ENCODE data around the gene MAGI2. TPM values are rescaled to one million over a fixed set of nuclear protein-coding genes. Genes with fewer than 3 reads are reported as not detected.
"Not testable (repeated sequence)": the region's sequence is repeated elsewhere in the genome, so short reads cannot be mapped to it uniquely, and the experiment has no call there.

The MAGI2 gene
- polyA plus RNA-seq, 4 donors: 8.3 to 40.6 (median 33.9) TPM

DNA sequence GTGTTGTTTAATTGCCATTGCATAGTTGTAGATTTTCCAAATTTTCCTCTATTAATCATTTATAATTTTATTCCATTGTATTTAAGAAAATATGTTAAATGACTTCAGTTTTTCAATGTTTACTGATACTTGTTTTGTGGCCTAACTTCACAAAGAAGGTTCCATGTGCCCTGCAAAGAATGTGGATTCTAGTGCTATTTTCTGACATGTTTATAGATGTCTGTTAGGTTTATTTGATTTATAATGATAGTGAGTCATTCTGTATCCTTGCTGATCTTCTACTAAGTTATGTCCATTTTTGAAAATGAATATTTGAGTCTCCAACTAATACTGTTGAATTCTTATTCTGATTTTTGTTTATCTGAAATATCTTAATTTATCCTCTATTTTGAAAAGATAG lies 369.0 kb downstream of the MAGI2 start:
- DNase-seq (ENCODE audit: low read depth in 4 of 4, low spot score in 3 of 4): no peak

DNA sequence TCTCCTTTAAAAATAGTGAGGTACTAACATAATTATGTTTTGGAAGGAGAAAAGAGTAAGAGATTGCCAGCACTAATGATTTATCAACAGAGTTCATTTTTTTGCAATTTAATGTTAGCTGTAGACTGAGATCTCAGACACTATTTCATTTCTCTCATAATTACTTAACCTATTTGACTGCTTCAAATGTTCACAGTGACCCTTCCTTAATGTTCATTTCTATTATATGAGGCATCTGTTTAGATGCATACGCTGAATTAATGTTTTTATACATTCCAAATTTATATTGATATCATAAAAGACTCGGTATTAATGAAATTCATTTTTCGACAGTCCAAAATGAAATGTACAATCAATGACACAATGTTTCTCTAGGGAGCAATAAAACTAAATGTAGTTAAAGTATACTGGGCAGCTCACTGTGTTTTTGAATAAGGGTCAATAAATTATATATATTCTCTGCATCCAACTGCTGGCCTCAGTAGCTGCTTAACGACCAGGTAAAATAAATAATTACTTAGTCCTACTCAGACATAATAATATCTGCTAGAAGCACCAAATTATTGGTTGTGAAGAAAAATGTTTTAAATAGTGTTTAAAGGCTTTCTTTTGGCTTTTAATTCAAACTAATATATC lies 373.4 kb downstream of the MAGI2 start:
- DNase-seq (ENCODE audit: low read depth in 4 of 4, low spot score in 3 of 4): no peak

DNA sequence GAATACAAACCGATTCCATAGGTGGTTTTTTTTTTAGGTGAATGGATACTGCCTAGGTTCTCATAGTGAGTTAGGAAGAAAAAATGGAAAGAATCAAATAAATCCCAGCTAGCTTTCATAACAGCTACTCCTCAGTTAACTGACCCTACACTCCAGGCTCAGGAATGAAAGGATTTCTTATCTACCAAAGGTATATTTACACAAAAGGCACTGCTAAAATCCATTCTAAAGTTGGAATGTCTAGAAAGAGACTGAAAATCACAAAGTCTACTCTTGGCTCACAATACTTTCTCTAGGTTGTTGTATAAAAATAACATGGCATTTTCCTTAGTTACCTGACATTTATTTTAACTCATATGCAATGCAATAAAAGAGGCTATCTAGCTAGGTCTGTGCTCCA lies 375.2 kb downstream of the MAGI2 start:
- no peak for DNase-seq (ENCODE audit: low read depth in 4 of 4, low spot score in 3 of 4)

DNA sequence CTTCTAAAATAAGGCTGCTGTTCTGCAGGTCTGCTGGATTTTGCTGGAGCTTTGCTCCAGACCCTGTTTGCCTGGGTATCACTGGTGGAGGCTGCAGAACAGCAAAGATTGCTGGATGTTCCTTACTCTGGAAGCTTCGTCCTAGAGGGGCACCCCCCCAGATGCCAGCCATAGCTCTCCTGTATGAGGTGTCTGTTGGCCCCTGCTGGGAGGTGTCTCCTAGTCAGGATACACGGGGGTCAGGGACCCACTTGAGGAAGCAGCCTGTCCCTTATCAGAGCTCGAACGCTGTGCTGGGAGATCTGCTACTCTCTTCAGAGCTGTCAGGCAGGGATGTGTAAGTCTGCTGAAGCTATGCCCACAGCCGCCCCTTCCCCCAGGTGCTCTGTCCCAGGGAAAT lies 382.3 kb downstream of the MAGI2 start:
- not testable (repeated sequence) for DNase-seq (ENCODE audit: low read depth in 4 of 4, low spot score in 3 of 4)

DNA sequence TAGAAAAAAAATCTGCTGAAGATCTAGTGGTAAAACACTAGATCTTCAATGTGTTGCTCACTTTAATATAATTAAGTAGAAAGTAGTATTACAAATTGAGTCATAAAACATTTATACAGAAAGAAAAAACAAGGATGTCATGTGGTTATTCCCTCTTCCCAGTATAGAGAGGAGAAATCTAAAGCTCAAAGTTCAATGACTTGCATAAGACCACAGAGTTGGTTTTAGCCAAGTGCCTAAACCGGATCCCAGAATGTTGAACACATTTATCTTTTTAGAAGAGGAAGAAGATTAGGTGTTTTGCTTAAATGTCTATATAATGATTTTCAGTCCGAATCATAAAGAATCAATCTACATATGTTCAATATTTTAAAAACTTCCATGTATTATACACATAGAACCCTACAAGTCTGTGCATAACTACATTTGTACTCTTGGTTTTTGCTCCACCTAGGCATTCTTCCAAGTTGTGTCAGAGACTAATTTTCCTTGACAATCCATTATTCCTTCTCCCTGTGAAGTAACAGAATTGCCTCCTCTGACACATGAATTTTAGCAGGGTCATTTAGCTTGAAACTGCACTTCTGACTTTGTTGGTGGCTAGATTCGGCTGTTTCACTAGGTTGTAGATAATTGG lies 389.2 kb downstream of the MAGI2 start:
- DNase-seq (ENCODE audit: low read depth in 4 of 4, low spot score in 3 of 4): no peak

DNA sequence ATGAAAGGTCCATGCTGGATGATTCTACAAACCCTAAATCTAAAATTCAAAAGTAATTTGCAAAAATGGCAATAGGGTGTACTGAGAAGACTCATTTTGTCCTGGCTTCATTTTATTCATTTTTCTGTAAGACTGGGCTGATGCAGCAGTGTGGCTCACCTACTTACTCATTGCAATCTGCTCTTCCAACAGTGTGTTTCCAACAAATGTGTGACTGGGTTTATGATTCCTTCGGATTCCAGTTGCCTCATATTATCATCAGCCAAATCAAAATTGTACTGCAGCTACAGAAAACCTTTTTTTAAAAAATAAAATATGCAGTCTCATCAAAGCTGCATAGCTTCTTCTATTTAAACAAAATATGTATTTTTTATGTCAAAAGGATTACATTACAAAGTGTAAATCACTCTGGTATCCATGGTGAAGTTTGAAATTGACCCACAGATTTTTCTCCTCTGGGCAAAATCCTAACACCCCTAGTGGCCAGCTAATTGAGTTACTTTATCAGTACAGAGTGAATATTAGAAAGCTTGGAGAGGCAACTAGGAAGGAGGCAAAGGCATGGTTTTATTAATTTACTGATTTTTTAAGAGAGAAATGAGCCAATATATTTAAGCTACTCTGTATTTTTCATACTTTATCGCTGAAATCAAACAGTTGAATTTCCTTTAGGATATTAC lies 390.3 kb downstream of the MAGI2 start:
- no peak for DNase-seq (ENCODE audit: low read depth in 4 of 4, low spot score in 3 of 4)

DNA sequence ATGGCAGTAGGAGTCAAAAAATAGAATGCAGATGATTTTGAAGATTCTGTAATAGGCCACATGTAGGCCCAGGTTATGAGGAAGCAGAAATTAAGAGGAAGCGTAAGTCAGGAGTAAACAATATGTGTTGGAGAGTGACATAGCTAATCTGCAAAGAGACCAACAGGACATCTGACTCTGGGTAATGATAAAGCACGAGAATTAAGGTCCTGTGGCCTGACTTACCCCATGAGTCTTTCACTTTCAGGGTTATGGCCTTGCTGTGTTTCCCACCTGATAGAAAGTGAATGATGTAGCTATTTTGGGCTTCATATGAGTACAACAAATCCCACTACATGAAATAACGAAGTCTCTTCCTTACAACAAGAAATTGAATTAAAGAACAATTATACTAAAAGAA lies 393.0 kb downstream of the MAGI2 start:
- no peak for DNase-seq (ENCODE audit: low read depth in 4 of 4, low spot score in 3 of 4)

DNA sequence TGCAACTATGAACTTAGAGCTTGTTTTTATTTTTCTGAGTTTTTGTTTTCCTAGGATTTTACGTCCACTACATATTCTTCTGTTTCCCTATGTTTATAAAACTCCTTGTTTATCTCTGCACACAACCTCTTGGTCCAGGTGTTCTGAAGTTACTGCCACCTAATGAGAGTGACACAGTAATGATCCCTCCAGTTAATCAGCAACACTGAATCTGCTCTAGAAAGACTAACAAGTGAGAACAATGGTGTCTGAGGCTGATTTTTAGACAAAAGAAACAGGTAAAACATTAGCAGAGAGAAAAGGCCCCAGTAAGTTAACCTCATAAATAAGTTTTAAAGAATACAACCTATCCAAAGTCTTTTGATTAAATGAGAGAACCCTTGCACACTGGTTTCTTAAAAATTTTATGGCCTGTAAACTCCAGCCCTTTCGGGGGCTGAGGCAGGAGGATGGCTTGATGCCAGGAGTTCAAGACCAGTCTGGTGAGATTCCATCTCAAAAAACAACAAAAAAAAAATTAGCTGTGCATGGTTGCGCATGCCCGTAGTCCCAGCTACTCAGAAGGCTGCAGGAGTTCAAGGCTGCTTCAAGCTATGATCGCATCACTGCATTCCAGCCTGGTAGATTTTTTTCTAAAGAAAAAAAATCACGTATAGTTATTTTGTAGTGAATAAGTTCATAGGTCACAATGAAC lies 397.6 kb downstream of the MAGI2 start:
- DNase-seq (ENCODE audit: low read depth in 4 of 4, low spot score in 3 of 4): peak; percentile 41 to 62 (median 50)

DNA sequence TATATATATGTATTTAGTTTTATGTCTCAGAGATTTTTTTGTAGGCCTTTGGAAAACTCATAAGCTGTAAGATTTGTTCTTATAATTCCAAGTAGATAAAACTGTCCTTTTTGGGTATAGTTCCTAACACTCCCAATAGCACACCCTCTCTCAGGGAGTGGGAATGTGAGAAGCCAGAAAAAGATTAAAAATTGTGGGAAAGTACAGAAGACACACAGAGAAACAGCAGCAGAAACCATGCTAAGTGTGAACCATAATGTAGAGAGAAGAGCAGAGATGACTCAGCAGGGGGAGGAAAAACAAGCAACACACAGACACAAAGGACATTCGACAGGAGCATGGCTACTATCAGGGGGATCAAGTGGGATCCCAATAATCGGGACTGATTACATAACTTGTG lies 401.6 kb downstream of the MAGI2 start:
- no peak for DNase-seq (ENCODE audit: low read depth in 4 of 4, low spot score in 3 of 4)

DNA sequence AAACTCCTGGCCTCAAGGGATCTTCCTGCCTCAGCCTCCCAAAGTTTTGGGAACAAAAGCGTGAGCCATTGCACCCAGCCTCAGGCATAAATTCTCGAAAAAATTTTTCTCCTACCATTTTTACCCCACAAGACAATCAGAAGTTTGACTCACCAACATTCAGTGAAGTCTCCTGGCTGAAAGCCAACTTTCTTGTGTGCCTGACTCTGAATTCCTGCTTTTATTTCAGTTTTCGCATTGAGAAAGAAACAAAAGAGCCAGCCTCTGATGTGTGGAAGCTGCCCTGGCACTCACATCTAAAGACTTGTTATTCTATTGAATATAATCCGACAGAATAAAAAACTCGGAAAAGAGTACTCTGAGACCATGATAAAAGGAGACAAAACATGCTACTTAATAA lies 402.9 kb downstream of the MAGI2 start:
- no peak for DNase-seq (ENCODE audit: low read depth in 4 of 4, low spot score in 3 of 4)

DNA sequence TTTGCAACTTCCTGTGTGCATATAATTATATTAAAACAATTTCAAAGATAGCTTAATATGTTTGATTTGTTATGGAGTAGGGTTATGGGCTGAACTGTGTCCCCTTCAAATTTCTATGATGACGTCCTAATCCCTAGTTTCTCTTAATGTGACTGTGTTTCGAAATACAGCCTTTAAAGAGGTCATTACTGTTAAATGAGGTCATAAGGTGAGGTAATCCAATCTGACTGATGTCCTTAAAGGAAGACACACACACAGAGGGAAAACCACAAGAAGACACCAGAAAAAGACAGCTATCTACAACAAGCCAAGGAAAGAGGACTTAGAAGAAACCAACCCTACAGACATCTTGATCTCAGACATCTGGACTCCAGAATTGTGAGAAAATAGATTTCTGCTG lies 407.4 kb downstream of the MAGI2 start:
- DNase-seq (ENCODE audit: low read depth in 4 of 4, low spot score in 3 of 4): no peak

DNA sequence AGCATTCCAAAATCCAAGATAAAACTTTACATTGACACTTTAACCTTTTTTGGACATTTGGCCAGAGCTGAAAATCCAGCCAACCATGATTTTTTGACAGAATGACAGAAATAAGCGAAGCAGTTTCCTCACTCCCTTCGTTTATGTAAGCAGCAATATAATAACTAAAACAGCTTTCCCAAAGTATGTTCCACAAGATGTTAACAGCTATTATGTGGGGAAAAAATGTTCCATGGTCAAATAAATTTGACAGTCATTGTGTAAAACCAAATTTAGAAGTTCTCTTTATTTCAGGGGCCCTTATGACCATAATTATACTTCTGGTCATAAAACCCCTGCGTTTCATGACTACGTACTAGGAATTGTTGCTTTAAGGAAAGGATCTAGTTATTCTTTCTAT lies 416.5 kb downstream of the MAGI2 start:
- no peak for DNase-seq (ENCODE audit: low read depth in 4 of 4, low spot score in 3 of 4)

DNA sequence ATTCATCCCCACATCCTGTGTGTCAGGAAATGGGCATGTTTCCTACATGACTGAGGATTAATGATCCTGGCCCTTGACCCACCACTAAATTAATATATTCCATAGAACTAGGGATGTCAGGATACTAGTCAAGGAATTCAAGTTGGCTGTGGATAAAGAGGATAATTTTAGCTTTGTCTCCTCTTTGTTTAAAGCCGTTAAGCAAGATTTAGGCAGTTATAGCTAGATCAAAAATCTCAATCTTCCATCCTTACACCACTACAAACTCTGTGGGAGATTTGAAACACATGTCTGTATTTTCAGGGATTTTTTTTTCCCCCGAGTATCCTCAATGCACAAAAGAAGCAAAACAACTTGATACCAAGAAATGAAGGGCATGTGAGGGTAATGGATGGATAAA lies 417.1 kb downstream of the MAGI2 start:
- DNase-seq (ENCODE audit: low read depth in 4 of 4, low spot score in 3 of 4): no peak

DNA sequence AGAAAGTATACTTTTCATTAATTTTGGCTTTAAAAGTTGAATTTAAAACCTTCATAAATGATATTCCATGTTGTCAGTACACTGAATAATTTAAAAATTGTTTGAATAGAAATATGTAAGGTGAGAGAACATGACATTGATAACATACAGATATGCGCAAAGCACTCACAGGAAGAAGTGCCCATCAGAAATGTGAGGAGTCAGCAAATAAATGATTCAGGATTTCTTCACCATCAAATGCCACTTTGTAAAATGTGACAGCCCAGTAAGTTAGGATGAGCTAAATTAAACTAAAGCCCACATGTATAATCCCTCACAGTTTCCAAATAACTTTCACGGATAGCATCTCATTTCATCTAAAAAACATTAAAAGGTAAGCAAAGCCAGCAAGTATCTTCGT lies 417.6 kb downstream of the MAGI2 start:
- DNase-seq (ENCODE audit: low read depth in 4 of 4, low spot score in 3 of 4): no peak

DNA sequence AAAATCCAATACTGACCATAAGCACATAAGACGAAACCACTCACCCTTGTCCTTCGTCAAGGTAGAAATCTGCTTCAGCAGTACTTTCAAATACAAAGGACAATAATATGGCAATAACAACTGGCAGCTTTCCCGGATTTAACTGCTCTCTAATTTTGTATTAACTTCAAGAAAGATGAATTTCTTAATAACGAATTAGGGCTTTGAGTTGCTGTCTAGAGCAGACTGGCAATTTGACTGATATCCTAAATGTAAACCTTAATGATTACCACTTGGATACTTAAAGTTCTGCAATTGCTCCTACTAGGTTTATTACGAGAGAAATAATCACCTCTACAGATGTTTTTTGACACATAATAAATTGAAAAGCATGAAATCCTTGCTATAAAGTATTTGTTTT lies 418.7 kb downstream of the MAGI2 start:
- DNase-seq (ENCODE audit: low read depth in 4 of 4, low spot score in 3 of 4): no peak

DNA sequence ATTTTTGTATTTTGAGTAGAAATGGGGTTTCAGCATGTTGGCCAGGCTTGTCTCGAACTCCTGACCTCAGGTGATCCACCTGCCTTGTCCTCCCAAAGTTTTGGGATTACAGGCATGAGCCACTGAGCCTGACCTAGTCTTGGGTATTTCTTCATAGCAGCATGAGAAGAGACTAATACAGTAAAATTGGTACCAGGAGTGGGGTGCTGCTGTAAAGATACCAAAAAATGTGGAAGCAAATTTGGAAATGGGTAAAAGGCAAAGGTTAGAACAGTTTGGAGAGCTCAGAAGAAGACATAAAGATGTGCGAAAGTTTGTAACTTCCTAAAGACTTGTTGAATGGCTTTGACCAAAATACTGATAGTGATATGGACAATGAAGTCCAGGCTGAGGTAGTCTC lies 433.8 kb downstream of the MAGI2 start:
- DNase-seq (ENCODE audit: low read depth in 4 of 4, low spot score in 3 of 4): not testable (repeated sequence)

DNA sequence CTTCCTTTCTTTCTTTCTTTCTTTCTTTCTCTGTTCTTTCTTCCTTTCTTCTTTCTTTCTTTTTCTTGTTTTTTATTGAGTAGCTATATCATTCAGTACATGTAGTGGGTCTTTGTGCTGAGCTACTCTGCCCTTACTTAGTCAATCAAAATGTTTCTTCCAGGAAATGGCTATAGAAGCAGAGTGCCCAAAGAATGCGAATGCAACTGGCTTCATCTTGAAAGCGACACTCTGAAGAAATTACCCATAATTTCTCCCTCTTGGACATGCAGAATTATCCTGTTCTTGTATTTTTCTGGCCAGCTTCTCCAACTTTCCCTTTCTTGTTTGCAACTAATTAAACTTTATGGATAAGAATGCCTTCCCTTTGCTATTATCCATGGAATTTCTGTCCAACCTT lies 441.5 kb downstream of the MAGI2 start:
- DNase-seq (ENCODE audit: low read depth in 4 of 4, low spot score in 3 of 4): no peak

DNA sequence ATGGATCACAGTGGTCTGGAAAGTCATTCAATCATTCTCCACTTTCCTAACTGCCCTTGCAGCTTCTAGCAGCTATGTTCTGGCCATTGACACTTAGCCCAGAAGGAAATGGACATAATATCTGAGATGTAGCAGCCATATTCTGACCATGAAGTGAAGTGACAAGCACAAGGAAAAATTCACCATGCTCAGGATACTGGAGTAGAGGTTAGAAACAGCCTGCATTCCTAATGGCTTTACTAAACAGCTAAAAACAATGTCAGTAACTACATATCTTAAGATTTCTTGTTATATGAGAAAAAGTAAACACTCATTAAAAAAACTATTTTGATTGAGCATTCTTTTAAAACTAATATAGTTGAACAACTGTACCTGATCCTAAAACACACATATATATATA lies 443.8 kb downstream of the MAGI2 start:
- no peak for DNase-seq (ENCODE audit: low read depth in 4 of 4, low spot score in 3 of 4)

DNA sequence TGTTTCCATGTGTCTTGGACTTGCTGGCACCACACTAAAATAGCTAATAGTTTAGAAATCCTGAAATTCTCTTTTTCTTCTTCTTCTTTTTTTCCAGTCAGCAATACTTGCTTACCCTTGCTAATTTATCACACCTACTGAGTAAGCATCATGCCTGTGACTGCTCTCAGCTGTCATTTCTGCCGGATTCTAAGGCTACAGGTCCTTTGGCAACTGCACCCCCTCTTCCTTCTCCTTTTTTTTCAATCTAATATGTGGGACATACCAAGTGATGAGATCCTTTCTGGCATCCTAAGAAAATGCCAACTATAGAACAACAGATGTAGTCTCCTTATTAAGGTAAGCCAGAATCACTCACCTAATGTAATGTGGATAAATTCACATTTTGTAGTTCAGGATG lies 444.7 kb downstream of the MAGI2 start:
- no peak for DNase-seq (ENCODE audit: low read depth in 4 of 4, low spot score in 3 of 4)

DNA sequence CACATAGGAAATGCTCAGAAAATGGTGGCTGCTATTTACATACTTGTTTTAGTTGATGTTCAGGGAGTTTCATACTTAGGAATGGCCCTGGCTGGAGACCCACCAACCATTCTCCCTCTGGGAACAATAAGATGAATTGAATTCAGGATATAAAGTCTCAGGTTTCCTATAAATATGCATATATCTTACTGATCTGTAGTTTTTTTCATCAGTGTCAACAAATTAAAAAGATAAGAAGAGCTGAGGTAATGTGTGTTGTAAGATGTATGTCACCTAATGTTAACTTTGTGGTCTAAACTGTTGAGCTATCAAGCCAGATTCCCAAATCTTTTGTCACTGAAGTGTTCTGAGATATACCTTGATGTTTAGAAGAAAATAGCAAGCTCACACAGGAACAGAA lies 457.5 kb downstream of the MAGI2 start:
- no peak for DNase-seq (ENCODE audit: low read depth in 4 of 4, low spot score in 3 of 4)

DNA sequence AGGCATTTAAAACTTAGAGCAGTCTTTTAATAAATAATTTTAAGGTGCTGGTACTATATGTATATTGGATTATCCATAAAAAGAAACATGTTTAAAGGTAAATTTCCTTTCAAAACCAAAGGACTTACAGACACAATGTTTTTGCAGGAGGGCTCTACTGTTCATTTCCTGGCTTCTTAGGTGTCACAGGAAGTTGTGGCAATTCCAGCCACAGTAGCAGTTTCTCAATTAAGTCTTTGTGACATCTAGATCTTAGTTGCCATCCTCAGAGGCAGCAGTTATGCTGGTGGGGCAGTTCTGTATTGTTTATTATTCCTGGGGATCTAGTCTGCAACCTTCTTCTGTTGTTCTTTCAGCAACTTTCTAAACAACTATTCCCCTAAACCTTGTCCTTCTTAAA lies 460.1 kb downstream of the MAGI2 start:
- DNase-seq (ENCODE audit: low read depth in 4 of 4, low spot score in 3 of 4): no peak

DNA sequence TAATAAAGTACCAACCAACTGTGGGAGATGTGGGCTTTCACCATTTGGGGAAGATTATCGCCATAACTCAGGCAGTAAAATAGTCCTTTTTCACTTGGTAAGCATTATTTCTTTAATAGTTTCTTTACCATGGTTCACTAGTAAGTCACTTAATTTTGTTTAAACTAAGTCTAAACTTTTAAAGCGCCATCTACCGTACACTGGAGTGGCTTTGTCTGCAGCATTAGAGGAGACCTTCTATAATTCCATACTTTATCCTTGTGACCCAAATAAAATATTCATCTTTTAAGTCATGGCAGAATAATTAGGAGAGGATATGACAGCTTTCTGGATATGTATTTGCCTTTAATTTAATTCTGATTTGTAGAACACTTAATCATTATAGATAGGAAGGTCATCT lies 468.0 kb downstream of the MAGI2 start:
- DNase-seq (ENCODE audit: low read depth in 4 of 4, low spot score in 3 of 4): no peak
